Transverse colon (tissue), 4 donors: ENCODE results near the gene CORIN. TPM values are rescaled to one million over a fixed set of nuclear protein-coding genes. Genes with fewer than 3 reads are reported as not detected.

Experiments used
- DNase-seq: peaks from one replicate; pipeline ENCODE4 v3.0.0-alpha.2; 2019
- H3K27ac ChIP-seq, 4 donors: fragments of 200-600 bp; sonication (generic); 2 replicates each; pipeline ENCODE4 v1.5.1; 2016 to 2018; ENCODE audit warnings: inconsistent platforms in 4 of 4
- H3K27me3 ChIP-seq: fragments of 200-600 bp; sonication (generic); 2 replicates; pipeline ENCODE4 v1.5.1; 2017; ENCODE audit warnings: inconsistent platforms
- H3K36me3 ChIP-seq, 4 donors: fragments of 200-600 bp; sonication (generic); 2 replicates each; pipeline ENCODE4 v1.5.1; 2017 to 2019; ENCODE audit warnings: inconsistent platforms in 4 of 4
- H3K4me1 ChIP-seq, 4 donors: fragments of 200-600 bp; sonication (generic); 2 replicates each; pipeline ENCODE4 v1.5.1; 2017 to 2020; ENCODE audit warnings: inconsistent platforms in 4 of 4
- H3K4me3 ChIP-seq, 4 donors: fragments of 200-600 bp; sonication (generic); 1 replicate in 1 of 4; 2 replicates in 3 of 4; pipeline versions ENCODE4 v1.5.1 to v1.6.1; 2017 to 2019; ENCODE audit warnings: inconsistent platforms in 4 of 4
- H3K9me3 ChIP-seq, 2 donors: fragments of 200-600 bp; sonication (generic); 2 replicates each; pipeline ENCODE4 v1.5.1; 2017 to 2019; ENCODE audit warnings: inconsistent platforms in 2 of 2
- CTCF ChIP-seq, 5 experiments: fragments of 200-600 bp in 3 of 5; fragments of 450-650 bp in 2 of 5; sonication (generic) in 3 of 5; IDR thresholded peaks; 1 replicate in 2 of 5; 2 replicates in 3 of 5; pipeline ENCODE4 v1.5.1; 2016 to 2017; ENCODE audit warnings: antibody characterized with exemption in 5 of 5, inconsistent platforms in 3 of 5, mild to moderate bottlenecking in 2 of 5, moderate library complexity in 1 of 5
- EP300 ChIP-seq: sonication (generic); formaldehyde crosslinking; IDR thresholded peaks from one replicate; pipeline ENCODE4 v1.6.1; 2017; ENCODE audit warnings: antibody characterized with exemption, low read depth
- POLR2A ChIP-seq: fragments of 450-650 bp; IDR thresholded peaks from one replicate; pipeline ENCODE4 v1.6.1; 2016; ENCODE audit warnings: antibody characterized with exemption, mild to moderate bottlenecking, moderate library complexity
- POLR2AphosphoS5 ChIP-seq, 3 donors: sonication (generic); formaldehyde crosslinking; IDR thresholded peaks; one replicate each; pipeline ENCODE4 v1.6.1; 2016; ENCODE audit warnings: antibody characterized with exemption in 3 of 3
- WGBS, 2 donors: methylation state at CpG; one replicate each; pipeline ENCODE4 v1.1.5; 2018; ENCODE audit warnings: low coverage in 1 of 2; 5-methylcytosine and 5-hydroxymethylcytosine counted together
- in situ Hi-C, 4 donors: fragments of 200-750 bp; cut with MboI; loops; one replicate each; pipeline versions ENCODE4 v1.15.0 to v1.15.1; 2017; ENCODE audit warnings: low sequenced_read_pairs in 3 of 4, low pct_ligation_motif_present in 1 of 4, low pct_unique_long_range_greater_than_20kb in 1 of 4
- intact Hi-C: fragments of 100-400 bp; cut with DNase I; formaldehyde crosslinking; loops from one replicate; pipeline ENCODE4 v1.15.1; 2023; ENCODE audit warnings: low total_unique reads
- total RNA-seq, 4 donors: library from RNA; depleted of rRNA; stranded (reverse); fragments of >200 nt; gene quantifications; one replicate each; pipeline ENCODE4 v1.1.0, GENCODE V29; 2016

CORIN gene
- total RNA-seq, 4 donors from 2014 or later: 0.82 to 1.6 TPM; not detected in 2

- in situ Hi-C loops: loop anchor here in 1 of 4 donors (25.0 kb wide), 1 partner anchor 174 kb away; the partner anchor contains the start of gene CORIN
- H3K36me3 ChIP-seq: no peaks in the 10 kb centered on the region
- DNase-seq: no peak
- peaks cover 4% of the 10 kb centered on the region for H3K27me3 ChIP-seq
- no peaks in the 10 kb centered on the region for H3K4me1 ChIP-seq
- no peak overlapping the region for H3K27ac ChIP-seq
- H3K4me3 ChIP-seq: no peak overlapping the region
- TF ChIP-seq CTCF (IDR thresholded peaks at IDR 0.05): peak in 2 of 5 experiments; percentile 8 to 16
- TF ChIP-seq POLR2A: no peak
- no peak for TF ChIP-seq EP300
- TF ChIP-seq POLR2AphosphoS5 (IDR thresholded peaks at IDR 0.05): no peak
- intact Hi-C loops: no loop called here
- 81 to 93% methylated on average over 3 of the region's 3 CpGs for WGBS, 2 donors
- no peaks in the 10 kb centered on the region for H3K9me3 ChIP-seq
Measured at GRCh38 chr4:47662975-47663374, 174.9 kb downstream of the CORIN start.

GRCh38 chr4:47661741-47662140, 176.1 kb downstream of the CORIN start:
- no peak overlapping the region for H3K4me3 ChIP-seq
- in situ Hi-C loops (loop anchor here in 1 of 4 donors (25.0 kb wide), 1 partner anchor 176 kb away; the partner anchor contains the start of gene CORIN), intact Hi-C loops (no loop called here)
- no peak overlapping the region for H3K27ac ChIP-seq
- no peaks in the 10 kb centered on the region for H3K4me1 ChIP-seq
- no peaks in the 10 kb centered on the region for H3K36me3 ChIP-seq
- 79 to 80% methylated on average over 1 of the region's 1 CpG for WGBS, 2 donors
- no peaks in the 10 kb centered on the region for H3K27me3 ChIP-seq
- H3K9me3 ChIP-seq: no peaks in the 10 kb centered on the region
- no peak for DNase-seq
- no peak for TF ChIP-seq EP300
- TF ChIP-seq POLR2A: no peak
- TF ChIP-seq POLR2AphosphoS5 (IDR thresholded peaks at IDR 0.05): no peak
- no peak for TF ChIP-seq CTCF (IDR thresholded peaks at IDR 0.05)

GRCh38 chr4:47659342-47659741, 178.5 kb downstream of the CORIN start:
- Histone ChIP-seq H3K4me3 (no peak overlapping the region), H3K27ac (no peak overlapping the region), H3K9me3 (no peaks in the 10 kb centered on the region), H3K36me3 (no peaks in the 10 kb centered on the region), H3K27me3 (no peaks in the 10 kb centered on the region), H3K4me1 (no peaks in the 10 kb centered on the region)
- no peak for DNase-seq
- TF ChIP-seq POLR2AphosphoS5 (IDR thresholded peaks at IDR 0.05) (no peak), POLR2A (no peak), CTCF (IDR thresholded peaks at IDR 0.05) (no peak), EP300 (no peak)
- 86 to 94% methylated on average over 1 of the region's 1 CpG for WGBS, 2 donors
- in situ Hi-C loops (loop anchor here in 1 of 4 donors (25.0 kb wide), 1 partner anchor 178 kb away; the partner anchor contains the start of gene CORIN), intact Hi-C loops (no loop called here)

GRCh38 chr4:47654972-47655693, 182.7 kb downstream of the CORIN start:
- intact Hi-C loops: no loop called here
- H3K9me3 ChIP-seq: no peaks in the 10 kb centered on the region
- H3K27me3 ChIP-seq: no peaks in the 10 kb centered on the region
- no peak for DNase-seq
- no peaks in the 10 kb centered on the region for H3K4me1 ChIP-seq
- no peak for TF ChIP-seq POLR2A
- TF ChIP-seq EP300: no peak
- TF ChIP-seq CTCF (IDR thresholded peaks at IDR 0.05): no peak
- no peak for TF ChIP-seq POLR2AphosphoS5 (IDR thresholded peaks at IDR 0.05)
- 83% methylated on average over 3 of the region's 3 CpGs; no CpG with 5 or more reads in 1 of the 2 donors for WGBS, 2 donors
- in situ Hi-C loops: loop anchor here in 1 of 4 donors (25.0 kb wide), 1 partner anchor 182 kb away; the partner anchor contains the start of gene CORIN
- H3K36me3 ChIP-seq: no peaks in the 10 kb centered on the region
- no peak overlapping the region for H3K4me3 ChIP-seq
- H3K27ac ChIP-seq: no peak overlapping the region
